Superior temporal gyrus (tissue), 1 donor: ENCODE measurements around the gene KNDC1.
"Not testable (repeated sequence)": the region's sequence is repeated elsewhere in the genome, so short reads cannot be mapped to it uniquely, and the experiment has no call there.

Experiments
- DNase-seq: peaks from one replicate; pipeline ENCODE4 v3.0.0-alpha.2; 2016; ENCODE audit errors: extremely low spot score

KNDC1 gene

DNA sequence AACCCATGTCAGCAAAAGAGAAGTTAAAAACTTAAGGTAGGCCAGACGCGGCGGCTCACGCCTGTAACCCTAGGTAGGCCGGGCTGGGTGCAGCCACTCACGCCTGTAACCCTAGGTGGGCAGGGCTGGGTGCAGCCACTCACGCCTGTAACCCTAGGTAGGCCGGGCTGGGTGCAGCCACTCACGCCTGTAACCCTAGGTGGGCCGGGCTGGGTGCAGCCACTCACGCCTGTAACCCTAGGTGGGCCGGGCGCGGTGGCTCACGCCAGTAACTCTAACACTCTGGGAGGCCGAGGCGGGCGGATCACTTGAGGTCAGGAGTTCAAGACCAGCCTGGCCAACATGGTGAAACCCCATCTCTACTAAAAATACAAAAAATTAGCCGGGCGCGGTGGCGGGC is 61.7 kb downstream of the KNDC1 start:
- not testable (repeated sequence) for DNase-seq

DNA sequence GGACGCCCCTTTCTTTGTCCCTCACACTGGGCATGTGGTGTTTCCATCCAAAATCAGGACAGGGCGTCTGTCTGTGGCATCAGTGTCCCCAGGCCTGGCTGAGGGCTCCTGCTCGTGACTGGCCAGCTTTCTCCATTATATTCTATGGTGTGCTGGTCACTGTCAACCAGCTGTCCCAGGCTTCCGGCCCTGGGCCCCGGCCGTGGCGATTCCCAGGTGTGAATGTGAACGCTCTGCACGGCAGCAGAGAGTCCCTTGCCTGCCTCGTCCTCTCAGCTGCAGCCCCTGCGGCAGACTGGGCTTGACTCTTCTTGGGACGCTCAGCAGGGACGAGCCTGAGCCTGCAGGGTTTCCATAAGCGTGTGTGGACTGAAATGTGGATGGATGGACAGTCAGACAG is 64.1 kb downstream of the KNDC1 start:
- no peak for DNase-seq

DNA sequence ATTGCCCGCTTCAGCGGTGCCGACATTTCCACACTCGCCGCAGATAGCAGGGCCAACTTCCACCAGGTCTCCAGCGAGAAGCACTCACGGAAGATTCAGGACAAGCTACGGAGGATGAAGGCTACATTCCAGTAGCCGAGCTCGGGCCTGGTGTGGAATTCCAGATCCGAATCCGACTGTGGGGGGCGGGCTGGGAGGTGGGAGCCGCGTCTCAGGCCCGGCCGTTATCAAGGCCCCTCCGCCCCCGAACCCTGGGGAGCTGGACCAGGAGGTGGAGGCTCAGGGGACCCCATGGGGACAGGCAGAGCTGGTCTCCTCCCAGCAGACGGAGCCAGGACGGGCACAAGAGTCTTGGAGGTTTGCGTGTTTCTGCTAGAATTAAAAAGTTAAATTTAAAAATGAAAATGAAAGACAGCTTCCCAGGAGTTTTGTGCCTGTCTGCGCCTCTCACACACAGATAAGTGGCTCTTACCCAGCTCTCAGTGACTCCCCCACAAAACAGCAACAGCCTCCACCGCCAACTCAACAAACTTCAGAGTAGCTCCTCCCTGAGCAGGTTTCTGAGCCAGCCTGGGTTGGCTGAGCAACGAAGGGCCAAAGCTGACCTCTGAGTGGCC is 64.8 kb downstream of the KNDC1 start:
- DNase-seq, result peak; percentile 20

DNA sequence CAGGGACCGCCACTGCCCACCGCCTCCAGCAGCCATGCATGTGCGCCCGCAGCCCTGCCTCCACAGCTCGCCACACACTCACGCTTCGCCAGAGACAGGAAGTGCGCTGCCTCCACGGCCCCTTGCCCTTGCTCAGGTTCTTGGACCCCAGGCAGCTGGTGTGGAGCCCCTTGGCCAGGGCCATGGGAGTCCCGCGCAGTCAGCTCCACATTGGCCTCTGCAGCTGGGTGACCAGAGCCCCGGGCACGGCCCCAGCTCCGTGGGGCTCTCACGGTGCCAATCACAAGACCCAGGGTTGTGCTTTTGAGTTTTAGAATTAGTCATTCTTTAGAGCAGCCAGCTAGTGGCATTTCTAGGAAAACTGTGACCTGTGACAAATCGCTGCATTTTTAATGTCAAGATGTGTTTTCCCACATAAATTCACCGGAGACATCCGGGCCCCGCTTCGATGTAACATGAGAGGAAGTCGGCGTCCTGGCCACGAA is 65.7 kb downstream of the KNDC1 start:
- no peak for DNase-seq

DNA sequence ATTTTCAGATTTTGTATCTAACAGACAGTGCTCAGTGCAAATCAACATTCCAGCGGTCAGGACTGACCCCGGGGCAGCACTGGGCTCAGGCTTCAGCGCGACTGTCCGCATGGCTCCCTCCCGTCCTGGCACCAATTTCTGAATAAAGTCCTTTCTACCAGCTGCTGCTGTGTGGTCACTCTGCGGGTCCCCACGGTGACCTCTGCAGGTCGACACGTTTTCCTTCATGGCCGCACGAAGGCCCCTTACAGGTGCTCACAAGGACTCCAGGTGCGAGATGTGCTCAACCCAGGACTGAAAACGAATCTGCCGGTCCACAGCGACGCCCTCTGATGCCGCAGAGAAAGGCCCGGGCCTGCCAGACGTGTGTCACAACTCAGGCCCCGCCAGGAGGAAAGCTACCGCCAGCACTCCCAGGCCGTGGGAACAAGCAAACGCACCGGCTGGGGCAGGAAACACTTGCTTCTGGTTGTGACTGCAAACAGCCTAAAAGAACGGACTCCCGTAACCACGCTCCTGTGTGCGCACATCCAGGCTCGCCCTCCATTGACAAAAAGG is 66.3 kb downstream of the KNDC1 start:
- no peak for DNase-seq

DNA sequence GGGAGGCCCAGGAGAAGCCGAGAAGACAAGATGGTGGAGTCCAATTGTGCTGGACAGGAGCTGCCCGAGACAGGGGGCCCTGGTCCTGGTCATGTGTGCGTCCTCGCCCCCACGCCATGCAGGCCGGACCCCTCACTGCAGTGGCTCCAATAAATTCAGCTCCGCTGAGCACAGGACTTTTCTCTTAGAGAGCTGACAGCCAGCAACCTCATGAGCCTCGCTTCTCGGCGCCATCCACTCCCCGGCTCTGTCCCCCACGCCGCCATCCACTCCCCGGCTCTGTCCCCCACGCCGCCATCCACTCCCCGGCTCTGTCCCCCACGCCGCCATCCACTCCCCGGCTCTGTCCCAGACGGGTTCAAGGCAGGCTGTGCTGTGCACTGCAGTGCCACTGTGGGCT is 67.2 kb downstream of the KNDC1 start:
- DNase-seq, result no peak

DNA sequence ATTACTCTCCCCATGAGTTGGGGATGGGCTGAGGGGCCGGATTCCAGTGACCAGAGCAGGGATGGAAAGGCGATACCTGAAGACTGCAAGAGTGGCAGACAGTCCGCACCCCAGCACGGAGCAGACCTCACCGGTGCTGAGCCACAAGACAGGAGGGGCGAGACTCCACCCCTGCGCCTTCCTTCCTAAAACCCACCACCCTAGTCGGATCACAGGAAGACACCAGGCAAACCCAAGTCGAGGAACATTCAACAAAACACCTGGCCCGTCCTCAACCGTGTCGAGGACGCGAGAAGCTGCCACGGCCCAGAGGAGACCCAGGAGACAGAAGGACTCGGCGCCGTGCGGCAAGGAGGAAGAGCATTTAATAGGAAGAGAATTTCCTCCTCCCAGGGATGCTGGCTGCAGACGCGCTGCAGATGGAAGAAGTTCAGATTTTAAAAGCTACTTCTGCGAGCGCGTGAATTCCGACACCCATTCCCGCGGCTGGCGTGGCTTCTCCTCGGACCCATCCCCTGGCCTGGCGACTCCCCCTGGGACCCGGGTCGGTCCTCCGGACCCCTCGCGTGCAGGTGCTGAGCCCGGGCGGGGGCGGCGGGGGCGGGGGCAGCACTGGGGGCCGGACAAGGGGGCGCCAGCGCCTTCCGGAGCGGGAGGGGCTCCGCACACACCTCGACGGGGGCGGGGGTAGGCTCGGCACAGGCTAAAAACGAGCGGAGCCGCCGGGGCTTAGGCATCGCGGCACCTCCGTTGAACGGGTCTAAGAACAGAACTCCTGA is 69.4 kb downstream of the KNDC1 start:
- no peak for DNase-seq

DNA sequence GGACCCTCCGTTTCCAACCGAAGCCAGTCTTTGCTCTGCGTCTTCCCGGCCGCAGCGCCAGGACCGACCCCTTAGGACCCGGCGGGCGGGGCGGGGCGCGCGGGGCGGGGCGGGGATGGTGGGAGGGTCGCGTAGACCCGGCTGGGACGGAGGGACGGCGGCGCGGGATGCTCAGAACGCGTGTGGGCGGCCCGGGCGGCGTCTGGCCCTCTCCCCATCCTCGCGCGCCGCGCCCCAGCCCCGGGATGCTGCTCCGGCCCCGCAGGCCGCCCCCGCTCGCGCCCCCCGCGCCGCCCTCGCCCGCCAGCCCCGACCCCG is 70.0 kb downstream of the KNDC1 start, which contains the start of gene UTF1:
TSS of gene UTF1 (plus strand) at position 174 of the 318 bp plus-strand sequence. CDS start at position 246, 72 bp downstream.
- no peak for DNase-seq

DNA sequence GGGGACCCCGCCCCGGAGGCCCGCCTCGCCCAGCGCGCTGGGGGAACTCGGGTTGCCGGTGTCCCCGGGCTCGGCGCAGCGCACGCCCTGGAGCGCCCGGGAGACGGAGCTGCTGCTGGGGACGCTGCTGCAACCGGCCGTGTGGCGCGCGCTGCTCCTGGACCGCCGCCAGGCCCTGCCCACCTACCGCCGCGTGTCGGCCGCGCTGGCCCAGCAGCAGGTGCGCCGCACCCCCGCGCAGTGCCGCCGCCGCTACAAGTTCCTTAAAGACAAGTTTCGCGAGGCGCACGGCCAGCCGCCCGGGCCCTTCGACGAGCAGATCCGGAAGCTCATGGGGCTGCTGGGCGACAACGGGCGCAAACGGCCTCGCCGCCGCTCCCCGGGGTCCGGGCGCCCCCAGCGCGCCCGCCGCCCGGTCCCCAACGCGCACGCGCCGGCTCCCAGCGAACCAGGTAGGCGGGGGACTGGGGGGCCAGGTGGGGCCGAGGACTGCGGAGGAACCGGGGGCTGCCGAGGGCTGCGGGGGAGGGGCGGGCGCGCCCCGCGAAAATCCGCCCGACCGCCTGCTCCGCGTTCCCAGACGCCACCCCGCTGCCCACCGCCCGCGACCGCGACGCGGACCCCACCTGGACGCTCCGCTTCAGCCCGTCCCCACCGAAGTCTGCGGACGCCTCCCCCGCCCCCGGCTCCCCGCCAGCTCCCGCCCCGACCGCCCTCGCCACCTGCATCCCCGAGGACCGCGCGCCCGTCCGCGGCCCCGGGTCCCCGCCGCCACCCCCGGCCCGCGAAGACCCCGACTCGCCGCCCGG is 70.6 kb downstream of the KNDC1 start:
- no peak for DNase-seq

DNA sequence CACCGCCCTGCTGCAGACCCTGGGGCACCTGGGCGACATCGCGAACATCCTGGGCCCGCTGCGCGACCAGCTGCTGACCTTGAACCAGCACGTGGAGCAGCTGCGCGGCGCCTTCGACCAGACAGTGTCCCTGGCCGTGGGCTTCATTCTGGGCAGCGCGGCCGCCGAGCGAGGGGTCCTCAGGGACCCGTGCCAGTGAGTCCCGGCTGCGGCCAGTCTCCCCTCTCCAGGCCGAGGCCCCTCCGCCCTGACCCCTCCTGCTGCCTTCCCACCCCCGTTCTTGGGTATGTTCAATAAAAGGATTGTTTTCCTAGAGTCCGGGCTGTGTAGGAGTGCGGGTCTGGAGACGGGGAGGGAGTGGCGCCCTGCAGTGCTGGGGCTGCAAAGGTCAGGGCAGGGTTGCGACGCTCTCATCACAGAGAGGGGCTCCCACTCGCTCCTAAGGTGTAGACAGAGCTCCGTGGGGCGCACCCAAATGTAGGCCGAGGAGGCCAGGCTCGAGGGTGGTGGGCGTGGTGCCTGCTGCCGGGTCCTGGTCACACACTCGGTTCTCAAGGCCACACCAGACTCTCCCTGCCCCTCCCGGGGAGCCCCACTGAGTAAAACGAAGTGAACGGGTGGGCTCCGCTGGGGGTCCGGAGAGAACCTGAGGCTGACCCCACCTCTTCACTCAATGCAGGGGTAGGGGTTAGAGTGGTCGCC is 71.4 kb downstream of the KNDC1 start:
- no peak for DNase-seq

DNA sequence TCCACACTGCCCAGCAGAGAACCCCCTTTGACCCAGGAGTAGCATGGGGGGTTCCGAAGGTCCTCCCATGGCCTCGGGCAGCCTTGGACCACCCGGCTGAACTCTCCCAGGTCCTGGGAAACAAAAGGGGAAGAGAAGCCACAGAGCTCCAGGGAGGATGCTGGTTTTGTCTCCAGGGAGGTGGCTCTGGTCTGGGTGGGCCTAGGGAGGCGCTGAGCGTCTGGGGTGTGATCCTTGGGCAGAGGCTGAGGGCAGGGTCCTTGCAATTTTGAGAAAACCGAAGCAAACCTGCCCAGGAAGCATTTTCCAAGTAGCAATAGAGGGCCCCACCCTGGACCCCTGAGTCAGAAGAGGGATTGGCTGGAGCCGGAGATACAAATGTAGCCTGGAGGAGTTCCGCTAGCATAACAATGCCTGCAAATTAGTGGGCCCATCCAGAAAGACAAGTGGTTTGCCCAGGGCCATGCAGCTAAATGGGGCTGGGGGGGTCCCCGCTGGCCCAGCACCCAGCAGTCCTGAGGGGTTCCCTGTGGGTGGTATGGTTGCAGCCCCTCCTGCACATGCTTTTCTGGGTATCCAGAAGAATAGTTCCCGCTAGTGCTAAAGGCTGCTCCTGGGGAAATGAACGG is 72.0 kb downstream of the KNDC1 start:
- DNase-seq, result no peak

DNA sequence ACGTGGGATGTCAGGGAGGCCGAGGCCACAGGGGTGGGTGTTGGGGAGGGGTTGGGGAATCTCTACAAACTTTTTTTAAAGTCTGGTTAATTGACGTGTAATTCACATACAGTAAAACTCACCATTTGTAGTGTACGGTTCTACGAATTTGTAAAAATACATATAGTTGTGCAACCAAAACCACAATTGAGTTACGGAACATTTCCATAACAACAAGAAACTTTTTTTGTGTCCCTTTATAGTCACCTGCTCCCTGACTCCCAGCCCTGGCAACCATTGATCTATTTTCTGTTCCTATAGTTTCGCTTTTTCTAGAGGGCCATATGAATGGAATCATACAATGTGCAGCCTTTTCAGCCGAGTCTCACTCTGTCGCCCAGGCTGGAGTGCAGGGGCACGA is 74.8 kb downstream of the KNDC1 start:
- not testable (repeated sequence) for DNase-seq

DNA sequence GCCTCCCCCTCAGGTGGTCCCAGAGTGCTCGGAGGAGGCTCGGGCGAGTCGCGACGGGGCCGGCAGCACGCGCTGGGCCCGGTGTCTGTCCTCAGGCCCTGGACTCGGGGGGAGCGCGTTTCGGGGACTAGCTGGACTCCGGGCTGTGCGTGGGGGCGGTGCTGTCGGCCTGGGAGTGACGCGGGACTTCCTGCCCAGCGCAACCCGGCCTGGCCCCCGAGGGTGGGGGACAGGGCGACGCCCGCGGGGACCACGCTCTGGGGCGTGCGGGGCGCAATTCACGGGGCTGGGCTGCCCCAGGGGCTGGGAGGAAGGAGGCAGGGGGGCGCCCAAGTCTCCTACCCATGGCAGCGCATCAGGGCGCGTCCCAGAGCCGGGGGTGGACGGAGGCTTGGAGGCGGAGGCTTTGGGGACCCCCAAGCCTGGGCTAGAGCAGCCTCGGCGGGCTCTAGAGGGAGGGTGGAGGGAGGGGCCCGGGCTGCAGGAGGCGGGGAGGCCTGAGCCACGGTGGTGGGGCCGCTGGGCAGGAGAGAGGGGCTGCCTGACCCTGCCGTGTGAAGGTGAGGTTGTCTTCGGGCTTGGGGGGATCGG is 75.3 kb downstream of the KNDC1 start:
- no peak for DNase-seq

DNA sequence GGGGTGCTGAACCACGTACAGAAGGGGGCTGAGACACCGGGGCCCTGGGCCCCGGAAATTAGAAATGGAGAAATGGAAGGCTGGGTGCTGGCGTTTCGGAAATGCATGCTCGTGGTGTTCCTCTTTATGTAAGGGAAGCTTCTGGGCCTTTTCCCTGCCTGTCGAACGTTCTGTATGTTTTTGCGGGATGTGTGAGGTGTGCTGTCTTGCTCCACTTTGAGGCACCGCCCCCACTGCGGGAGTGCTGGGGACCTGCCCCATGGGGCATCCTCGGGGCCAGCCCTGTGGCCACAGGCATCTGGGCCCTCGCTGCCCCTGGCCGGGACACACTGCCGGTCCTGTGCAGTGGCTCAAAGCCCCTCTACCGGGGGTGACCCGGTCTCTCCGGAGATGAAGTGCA is 75.9 kb downstream of the KNDC1 start:
- no peak for DNase-seq

DNA sequence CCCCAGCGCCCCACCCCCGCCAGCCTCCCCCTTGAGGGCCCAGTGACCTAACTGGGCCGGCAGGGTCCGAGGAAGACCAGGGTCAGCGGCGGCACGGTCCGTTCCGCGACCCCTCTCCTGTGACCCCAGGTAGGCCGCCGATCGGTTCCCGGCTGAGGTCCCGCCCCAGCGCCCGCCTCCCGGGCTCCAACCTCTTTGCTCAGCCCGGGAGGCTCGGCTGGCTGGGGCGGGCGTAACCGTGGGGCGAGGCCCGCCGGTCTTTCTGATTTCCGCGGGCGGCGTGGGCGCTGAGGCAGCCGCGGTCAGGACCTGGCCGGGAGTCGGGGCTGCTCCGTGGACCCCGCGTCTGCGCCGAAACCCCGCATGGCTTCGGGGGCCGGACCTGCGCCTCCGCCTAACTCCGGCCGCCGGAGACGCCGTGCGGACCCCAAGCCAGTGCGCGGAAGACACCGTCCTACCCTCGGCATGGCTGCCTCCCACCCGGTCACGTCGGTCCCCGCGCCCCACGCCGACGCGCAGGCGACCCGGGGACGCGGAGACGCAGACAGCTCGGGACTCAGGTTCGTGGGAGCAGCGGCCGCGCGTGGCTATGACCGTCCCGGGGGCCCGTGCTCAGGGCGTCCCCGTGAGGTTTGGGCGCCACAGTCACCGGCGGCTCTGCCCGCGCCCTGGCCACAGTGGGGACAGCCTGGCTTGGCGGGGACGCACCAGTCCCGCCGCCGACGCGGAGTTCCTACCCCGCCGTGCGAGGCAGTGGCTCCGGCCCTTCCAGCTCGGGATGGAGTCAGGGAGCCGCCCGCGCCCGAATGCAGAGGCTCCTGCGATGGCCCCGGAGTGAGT is 76.6 kb downstream of the KNDC1 start:
- no peak for DNase-seq

DNA sequence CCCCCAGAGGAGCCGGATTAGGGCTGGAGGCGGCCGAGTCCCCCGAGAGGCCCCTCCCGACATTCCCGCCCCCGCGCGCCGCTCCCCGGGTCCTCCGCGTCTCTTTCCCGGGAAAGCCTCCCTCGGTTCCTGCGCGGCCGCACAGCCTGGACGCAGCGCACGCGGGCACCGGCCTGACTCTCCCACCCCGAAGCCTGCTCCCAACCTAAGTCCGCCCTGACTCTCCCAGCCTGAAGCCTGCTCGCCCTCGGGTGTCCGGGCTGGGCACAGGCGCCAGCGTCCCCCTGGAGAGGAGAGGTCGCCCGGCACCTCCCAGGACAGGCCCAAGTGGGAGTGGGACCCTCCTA is 77.2 kb downstream of the KNDC1 start:
- no peak for DNase-seq

DNA sequence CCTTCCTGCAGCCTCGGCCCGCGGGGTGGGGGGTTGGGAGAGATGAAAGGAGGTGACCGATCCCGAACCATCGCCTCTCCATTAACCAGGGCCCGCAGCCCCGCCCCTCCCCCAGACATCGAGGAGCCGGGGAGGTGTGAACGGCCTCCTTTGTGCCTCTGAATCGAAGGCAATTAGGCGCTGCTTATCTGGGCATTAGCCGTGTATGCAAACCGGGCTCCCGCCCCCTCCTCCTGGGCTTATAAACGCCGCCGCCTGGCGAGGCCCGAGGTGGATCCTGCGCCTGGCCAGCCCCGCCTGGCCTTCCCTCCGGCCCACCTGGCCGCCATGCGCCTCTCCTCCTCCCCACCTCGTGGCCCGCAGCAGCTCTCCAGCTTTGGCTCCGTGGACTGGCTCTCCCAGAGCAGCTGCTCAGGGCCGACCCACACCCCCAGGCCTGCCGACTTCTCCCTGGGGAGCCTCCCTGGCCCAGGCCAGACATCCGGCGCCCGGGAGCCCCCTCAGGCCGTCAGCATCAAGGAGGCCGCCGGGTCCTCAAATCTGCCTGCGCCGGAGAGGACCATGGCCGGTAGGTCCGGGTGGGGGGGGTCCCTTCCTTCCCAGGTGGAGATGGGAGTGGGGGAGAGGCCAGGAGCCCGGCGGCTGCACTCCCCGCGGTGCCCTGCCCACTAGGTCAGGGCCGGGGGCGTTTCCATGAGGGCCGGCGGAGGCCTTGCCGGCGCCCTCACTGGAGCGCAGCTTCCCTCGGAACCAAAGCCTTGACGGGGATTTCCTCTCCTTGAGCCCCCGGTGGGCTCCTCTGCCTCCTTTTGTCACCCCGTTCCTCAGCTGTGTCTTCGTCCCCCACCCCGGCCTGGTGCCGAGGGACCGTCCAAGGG is 77.8 kb downstream of the KNDC1 start, which contains the start of gene VENTX:
TSS of gene VENTX (plus strand) at position 268 of the 878 bp plus-strand sequence. CDS start at position 328, 60 bp downstream.
- no peak for DNase-seq

DNA sequence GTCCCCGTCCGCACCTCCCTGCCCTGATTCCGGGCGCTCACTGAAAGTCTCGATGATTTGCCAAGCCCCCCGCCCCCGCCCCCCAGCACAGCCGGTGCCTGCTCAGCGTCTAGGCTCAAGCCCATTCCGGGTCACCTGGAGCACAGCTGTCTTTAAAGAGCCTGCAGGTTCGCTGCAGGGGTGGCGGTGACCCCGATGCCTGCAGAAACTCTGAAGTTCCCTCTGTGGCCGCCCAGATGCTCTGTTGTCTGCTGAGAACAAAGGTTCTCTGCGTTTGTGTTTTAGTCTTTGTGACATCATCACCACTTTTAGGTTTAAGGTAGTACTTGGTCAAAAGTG is 78.4 kb downstream of the KNDC1 start:
- no peak for DNase-seq

DNA sequence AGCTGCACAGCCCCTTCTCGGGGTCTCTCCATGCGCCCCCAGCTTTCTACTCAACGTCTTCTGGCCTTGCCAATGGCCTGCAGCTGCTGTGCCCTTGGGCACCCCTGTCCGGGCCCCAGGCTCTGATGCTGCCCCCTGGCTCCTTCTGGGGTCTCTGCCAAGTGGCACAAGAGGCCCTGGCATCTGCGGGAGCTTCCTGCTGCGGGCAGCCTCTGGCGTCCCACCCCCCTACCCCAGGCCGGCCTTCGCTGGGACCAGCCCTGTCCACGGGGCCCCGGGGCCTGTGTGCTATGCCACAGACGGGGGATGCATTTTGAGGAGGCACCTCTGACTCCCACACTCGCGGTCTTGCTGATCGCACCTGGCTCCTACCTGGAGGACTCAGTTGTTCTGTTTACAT is 80.0 kb downstream of the KNDC1 start:
- DNase-seq, result no peak
